Keratinocyte (primary cell): ENCODE measurements around the gene GRN.
"Not testable (repeated sequence)": the region's sequence is repeated elsewhere in the genome, so short reads cannot be mapped to it uniquely, and the experiment has no call there.

Experiments
- CTCF ChIP-seq, 3 experiments: IDR thresholded peaks in 1 of 3; conservative IDR thresholded peaks in 1 of 3; optimal IDR thresholded peaks in 1 of 3; 2 replicates in 2 of 3; 3 replicates in 1 of 3; pipeline versions ENCODE3 to v1.5.1; 2011; ENCODE audit warnings: low read length in 3 of 3, mild to moderate bottlenecking in 3 of 3, moderate library complexity in 2 of 3, control low read depth in 1 of 3, inconsistent platforms in 1 of 3; ENCODE audit not compliant: insufficient read depth in 2 of 3; ENCODE audit errors: extremely low read depth in 1 of 3
- EZH2 ChIP-seq: IDR thresholded peaks from one replicate; pipeline ENCODE4 v1.6.1; 2012; ENCODE audit warnings: inconsistent platforms, mild to moderate bottlenecking, low read length, moderate library complexity

- not testable (repeated sequence) for TF ChIP-seq CTCF (optimal IDR thresholded peaks at IDR 0.05 in 1 of 3, IDR thresholded peaks at IDR 0.05 in 1 of 3, conservative IDR thresholded peaks at IDR 0.05 in 1 of 3; ENCODE audit: extremely low read depth in 1 of 3, insufficient read depth in 2 of 3, low read length in 3 of 3); EZH2
Observed at GRCh38 chr17:44340553-44340952, 4.5 kb upstream of the GRN start.
